ENCODE measurements around the gene THRB.

THRB gene

GRCh38 chr3:24164967-24165602 is 329.6 kb downstream of the THRB start:
- DNase-seq: no peak

- no peak for DNase-seq
These were observed 331.7 kb downstream of the THRB start for GRCh38 chr3:24162929-24163328.

DNA sequence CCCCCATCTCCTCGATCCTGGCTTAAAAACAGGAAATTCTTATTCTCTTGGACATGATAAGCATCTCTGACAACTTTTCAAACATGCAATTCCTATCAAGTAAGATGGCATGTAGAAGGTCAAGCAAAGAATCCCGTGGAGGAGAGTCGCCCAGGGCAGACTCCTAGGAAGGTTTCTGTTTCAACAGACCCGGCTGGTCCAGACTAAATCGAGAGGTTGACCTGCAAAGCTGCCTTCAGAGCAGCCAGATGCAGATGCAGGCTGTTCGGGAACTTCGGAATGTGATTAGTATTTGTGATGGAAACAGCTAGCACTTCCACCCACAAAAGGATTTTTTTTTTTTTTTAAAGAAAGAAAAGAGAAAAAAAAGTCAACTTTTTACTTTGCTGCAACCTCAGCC is 332.8 kb downstream of the THRB start:
- no peak for DNase-seq

- no peak for DNase-seq
These were observed 334.1 kb downstream of the THRB start for GRCh38 chr3:24160424-24161095.

DNA sequence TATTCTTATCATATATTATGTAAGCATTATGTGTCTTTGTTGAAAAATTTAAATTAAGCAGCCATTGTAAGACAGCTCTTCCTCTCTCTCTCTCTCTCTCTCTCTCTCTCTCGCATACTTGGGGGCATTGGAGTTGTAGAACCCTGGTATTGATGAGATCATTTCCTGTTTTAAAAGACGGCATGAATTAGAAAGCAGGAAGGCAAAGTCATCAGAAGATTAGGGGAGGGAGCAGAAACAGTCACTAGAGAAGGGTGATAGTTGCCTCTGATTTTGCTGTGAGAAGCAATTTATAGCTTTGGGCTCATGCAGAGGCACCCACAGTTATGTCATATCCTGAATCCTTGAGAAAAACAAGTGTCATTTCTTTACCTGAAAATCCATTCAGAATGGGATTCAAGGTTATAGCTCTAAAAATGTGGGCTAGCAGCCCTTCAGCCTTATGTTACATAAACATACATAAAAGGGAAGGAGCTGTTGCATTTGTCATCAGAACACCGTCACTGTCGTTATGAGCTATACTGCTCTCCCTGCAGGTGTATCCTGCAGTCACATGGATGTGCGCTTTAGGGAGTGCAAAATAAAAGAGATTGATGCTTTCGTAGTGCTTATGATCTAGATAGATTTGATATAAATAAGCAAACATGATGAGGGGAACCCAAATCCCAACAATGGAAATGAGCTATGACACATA is 335.7 kb downstream of the THRB start:
- DNase-seq: no peak

GRCh38 chr3:24157106-24157505 is 337.5 kb downstream of the THRB start:
- no peak for DNase-seq

DNA sequence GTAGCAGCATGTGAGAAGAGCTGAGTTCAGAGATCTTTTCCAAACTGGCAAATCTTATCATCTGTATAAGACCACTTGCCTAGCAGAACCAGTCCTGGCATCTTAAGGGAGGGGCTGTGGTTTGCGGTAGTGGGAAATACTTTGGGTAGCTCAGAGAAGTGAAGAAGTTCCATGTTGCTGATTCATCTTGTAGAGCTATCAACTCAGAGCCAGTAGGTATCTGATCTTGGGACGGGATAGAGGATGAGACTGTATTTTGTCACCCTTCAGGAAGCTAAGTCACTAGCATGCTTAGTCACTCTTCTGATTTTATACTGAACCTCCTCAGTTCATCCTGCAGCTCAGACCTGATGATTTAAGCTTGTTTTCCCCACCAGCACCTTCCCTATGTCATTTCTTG is 338.2 kb downstream of the THRB start:
- DNase-seq: no peak

DNA sequence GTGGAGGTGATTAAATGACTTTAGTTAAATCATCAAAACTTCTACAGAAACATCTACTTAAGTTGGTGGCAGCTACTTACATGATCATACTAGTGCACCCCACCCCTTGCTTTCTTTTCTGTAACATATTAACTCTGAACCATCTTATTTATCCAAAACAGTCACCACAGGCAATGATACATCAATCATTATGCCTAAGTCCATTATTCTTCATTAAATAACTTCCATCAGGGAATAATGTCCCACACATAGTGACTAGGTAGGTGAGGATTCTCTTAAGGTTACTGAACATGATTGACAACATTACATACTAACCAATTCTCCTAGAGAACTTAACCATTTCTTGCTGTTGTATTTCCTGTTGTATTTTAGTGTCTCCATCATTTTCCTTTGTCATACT is 339.4 kb downstream of the THRB start:
- no peak for DNase-seq

DNA sequence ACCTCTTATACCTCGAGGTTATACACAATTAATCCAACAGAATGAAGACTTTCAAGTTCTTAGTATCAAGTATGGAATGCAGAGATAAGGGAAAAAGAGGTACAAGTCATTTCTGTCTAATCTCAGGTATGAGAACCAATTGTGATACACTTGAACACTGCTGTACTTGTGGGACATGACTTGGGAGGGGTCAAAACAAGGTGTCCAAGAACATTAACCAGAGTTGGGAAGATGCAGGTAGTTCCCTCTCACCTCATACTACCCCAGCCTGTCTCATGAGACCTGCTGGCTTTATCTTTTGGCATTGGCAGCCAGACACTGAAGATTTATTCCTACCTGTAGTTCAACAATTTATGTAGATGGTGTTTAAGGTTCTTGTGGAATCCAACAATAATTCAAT is 339.9 kb downstream of the THRB start:
- no peak for DNase-seq

DNA sequence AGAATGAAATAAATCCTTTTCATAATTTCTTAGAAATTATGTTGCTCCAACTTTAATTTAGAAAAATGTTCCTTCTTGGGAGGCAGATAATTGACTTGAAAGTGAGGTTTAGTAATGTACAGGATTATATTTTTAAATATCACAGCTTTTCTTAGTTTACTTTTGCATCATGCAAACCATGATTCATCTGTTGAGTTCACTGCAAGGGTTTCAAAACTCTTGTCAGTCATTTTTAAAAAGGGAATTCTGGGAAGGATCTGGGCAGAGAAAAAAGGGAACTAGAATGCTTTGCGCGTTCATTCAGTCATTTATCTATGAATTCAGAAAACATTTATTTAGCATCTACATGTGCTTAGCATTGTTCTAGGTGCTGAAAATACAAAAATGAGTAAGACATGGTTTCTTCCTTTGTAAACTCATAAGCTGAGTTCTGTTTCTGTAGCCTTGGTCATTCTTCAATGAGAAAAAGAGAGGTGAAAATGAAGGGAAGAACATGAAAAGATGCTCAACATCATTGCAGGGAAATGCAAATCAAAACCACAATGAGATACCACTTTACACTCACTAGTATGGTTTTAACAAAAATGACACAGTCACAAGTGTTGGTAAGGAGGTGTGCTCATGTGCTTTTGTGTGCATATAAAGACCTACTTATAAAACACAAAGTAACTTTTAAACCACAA is 340.5 kb downstream of the THRB start:
- no peak for DNase-seq

- no peak for DNase-seq
These were observed 343.1 kb downstream of the THRB start for GRCh38 chr3:24151594-24151993.

DNA sequence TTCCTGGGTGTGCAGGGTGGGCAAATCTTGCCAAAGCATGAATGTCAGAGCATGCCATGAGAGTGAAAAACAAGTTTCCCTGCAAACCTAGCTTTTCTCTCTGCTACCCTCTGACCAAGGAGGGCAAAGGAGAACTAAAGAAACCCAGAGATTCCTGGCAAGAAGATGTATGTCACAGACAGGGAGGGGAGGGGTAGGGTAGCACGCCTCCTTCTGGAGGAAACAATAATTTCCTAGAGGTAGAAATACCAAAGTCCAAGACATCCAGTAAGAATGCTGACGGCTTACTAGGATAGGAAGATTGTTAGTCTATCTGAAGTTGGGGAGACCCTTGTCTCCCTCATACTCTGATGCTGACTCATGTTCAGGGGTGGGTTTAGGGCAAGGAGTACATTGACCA is 345.6 kb downstream of the THRB start:
- no peak for DNase-seq

- no peak for DNase-seq
These were observed 348.4 kb downstream of the THRB start for GRCh38 chr3:24145981-24146822.

- DNase-seq: no peak
These were observed 349.2 kb downstream of the THRB start for GRCh38 chr3:24145481-24145880.

DNA sequence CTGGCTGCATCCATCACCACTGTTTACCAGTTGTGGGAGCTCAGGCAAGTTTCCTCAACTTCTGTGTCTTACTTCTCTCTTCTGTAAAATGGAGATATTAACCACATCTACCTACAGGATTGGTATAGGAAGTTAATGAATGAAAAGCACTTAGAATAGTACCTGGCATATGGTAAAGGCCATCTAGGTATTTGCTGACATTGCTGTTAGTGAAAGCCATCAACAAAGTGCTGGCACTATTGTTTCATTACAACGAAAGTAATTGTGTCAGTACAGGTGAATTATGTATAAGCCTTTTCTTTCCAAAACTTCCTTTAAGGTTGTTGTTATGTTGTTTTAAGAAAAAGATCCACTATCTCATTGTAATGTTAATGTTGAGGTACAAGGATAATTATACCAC is 352.5 kb downstream of the THRB start:
- no peak for DNase-seq

DNA sequence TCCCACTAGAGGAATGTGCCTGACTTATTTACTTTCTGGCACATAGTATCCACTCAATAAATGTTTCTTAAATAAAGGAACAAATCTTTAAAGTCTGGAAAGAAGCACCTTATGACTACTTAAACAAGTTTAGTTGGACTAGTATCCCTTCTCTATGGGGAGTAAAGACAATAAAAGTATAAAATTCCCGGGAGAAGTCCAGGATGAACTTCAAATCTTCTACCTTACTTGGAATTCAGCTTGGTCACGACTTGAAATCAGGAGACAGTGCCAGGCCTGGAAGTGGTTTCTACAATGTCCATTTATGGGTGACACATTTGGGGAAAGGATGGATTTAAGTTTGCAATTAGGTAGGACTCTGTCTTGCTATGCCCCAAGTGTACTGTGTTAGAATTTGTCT is 353.1 kb downstream of the THRB start:
- DNase-seq: no peak

- no peak for DNase-seq
These were observed 354.9 kb downstream of the THRB start for GRCh38 chr3:24139463-24140412.

- DNase-seq: no peak
These were observed 355.8 kb downstream of the THRB start for GRCh38 chr3:24138876-24139256.

DNA sequence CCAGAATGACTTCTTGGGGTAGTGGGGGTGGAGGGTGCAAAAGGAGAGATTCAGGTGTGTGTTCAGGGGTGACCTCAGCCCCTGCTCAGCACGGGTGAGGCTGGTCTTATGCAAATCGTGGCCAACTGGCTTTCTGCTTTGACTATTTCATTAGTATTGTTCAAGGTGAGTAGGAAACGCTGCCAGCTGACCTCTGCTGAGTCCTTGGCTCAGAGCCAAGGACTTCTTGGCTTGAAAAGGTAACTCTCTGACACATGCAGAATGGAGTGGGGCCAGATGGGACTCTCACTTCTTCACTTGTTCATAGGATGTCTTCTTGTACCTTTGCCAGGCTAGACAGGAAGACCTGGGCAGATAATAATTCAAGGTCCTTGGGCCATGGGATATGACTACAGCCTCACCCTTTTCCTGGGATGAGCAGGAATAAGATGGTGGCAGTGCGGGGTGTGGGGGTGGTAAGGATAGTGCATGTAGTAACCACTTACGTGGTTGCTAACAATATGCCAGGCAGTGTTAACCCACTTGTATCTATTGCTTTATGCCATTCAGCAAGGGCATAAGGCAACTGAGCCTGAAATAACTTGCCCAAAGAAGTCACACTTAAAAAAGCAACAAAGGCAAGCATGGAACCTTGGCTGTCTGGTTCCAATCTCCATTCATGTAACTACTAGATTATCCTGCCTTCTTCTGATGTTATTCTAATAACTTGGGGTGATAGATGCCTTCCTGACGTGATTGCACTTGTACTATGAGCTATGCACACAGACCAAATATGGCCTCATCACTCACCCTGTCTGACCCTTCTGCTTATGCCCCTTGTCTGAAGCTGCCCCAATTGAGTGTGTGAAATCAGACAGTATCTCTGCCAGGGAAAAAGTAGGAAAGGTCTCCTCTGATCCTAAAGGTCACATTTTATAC is 356.4 kb downstream of the THRB start:
- DNase-seq: no peak

GRCh38 chr3:24137334-24137733 is 357.3 kb downstream of the THRB start:
- DNase-seq: no peak
